Urinary bladder (tissue), 4 donors: Measurements from ENCODE around the gene PTPDC1. TPM values are rescaled to one million over a fixed set of nuclear protein-coding genes. Genes with fewer than 3 reads are reported as not detected.
"Not testable (repeated sequence)": the region's sequence is repeated elsewhere in the genome, so short reads cannot be mapped to it uniquely, and the experiment has no call there.

Source experiments
- DNase-seq: peaks from one replicate; pipeline ENCODE4 v3.0.0-alpha.2; 2015; ENCODE audit errors: extremely low spot score
- H3K27ac ChIP-seq: one replicate; pipeline ENCODE4 v1.5.1; 2013; ENCODE audit warnings: low read depth, mild to moderate bottlenecking, moderate library complexity
- H3K36me3 ChIP-seq: one replicate; pipeline ENCODE4 v1.6.1; 2013; ENCODE audit warnings: mild to moderate bottlenecking, moderate library complexity; ENCODE audit not compliant: insufficient read depth
- H3K4me1 ChIP-seq: one replicate; pipeline ENCODE4 v1.6.1; 2013; ENCODE audit warnings: mild to moderate bottlenecking, moderate library complexity; ENCODE audit not compliant: insufficient read depth
- H3K4me3 ChIP-seq: one replicate; pipeline ENCODE4 v1.5.1; 2013; ENCODE audit warnings: low read depth, low read length
- WGBS: extraction: QIAGEN DNeasy Blood & Tissue Kit; methylation state at CpG from one replicate; pipeline ENCODE4 v1.1.7; 2013; 5-methylcytosine and 5-hydroxymethylcytosine counted together
- polyA plus RNA-seq: library from polyadenylated mRNA; stranded (reverse); fragments of 200-250 nt; gene quantifications from one replicate; pipeline ENCODE4 v1.2.3, GENCODE V29; 2013
- total RNA-seq: library from RNA; depleted of rRNA; stranded (reverse); fragments of >200 nt; gene quantifications from one replicate; pipeline ENCODE4 v1.2.3, GENCODE V29; 2014
- donor health status: healthy with polysubstance abuse.
- donor health status: healthy.

Gene PTPDC1
- total and polyA plus RNA-seq, 2 donors: 3.5 to 25.1 TPM

DNA sequence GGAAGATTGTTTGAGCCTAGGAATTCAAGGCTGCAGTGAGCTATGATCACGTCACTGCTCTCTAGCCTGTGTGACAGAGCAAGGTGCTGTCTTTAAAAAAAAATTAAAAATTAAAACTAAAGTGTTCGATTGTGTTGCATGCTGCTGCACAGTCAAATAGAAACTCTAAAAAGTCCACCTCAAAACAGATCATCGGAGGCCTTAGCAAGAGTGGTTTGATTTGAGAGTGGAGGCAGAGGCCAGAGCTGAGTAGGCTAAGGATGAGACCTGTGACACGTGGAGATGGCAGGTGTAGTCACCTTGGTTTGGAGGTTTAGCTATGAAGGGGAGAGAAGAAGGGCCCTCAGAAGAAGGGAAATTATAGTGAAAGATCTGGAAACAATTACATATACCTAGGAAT is 2.8 kb upstream of the PTPDC1 start:
- Histone ChIP-seq H3K36me3 (no peaks in the 10 kb centered on the region), H3K4me1 (no peaks in the 10 kb centered on the region), H3K4me3 (no peak overlapping the region), H3K27ac (no peak overlapping the region)
- DNase-seq: no peak
- WGBS: 92% methylated on average over 4 of the region's 4 CpGs

DNA sequence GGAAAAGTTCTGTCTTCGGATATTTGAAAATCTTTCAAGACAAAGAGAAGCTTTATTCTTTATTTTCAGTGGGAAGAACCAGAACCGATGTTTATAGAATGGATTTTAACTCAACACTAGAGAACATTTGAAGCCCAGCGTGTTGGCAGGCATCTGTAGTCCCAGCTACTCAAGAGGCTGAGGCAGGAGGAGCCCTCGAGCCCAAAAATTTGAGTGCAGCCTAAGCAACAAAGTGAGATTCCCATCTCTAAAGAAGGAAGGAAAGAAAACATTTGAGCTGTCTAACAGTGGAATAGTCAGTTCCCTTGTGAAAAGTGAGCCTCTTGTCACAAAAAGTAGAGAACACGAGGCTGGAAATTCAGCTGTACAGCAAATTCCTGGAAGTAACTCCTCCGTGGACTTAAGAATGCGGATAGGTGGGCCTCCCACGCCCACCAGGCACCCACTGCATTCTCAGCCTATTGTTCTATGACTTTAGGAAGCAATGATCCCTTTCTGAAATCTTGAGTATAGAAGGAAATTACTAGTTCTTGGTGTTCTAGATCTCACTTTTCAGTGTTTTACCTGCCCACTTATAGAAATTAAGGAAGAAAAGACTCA is 2.3 kb upstream of the PTPDC1 start:
- H3K27ac ChIP-seq: no peak overlapping the region
- H3K36me3 ChIP-seq: no peaks in the 10 kb centered on the region
- no peak overlapping the region for H3K4me3 ChIP-seq
- H3K4me1 ChIP-seq: no peaks in the 10 kb centered on the region
- 84% methylated on average over 8 of the region's 8 CpGs for WGBS
- no peak for DNase-seq

GRCh38 chr9:94082553-94082952 is 1.7 kb upstream of the PTPDC1 start:
- no peaks in the 10 kb centered on the region for H3K4me1 ChIP-seq
- no peak overlapping the region for H3K4me3 ChIP-seq
- no peak for DNase-seq
- 81% methylated on average over 3 of the region's 3 CpGs for WGBS
- H3K27ac ChIP-seq: no peak overlapping the region
- no peaks in the 10 kb centered on the region for H3K36me3 ChIP-seq

DNA sequence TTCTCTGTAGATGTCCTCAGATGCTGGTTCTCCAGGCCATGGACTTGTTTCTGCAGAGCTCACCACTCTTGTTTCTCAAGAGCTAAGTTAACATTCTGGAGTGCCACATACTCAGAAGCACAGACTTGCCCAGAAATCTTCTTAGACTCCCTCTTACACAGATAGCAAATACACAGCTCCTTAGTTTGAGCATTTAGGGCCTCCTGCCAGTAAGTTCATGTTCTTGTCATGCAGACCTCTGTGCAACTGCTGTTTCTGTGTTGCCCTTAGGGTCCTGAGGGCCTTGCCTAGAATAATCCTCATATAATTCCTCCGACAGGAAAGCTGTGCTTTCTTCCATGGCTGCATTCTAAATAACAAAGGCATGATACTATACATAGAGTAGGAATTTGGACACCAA is 1.3 kb upstream of the PTPDC1 start:
- 76% methylated on average over 1 of the region's 1 CpG for WGBS
- no peaks in the 10 kb centered on the region for H3K4me1 ChIP-seq
- DNase-seq: no peak
- H3K36me3 ChIP-seq: no peaks in the 10 kb centered on the region
- no peak overlapping the region for H3K27ac ChIP-seq
- H3K4me3 ChIP-seq: no peak overlapping the region

DNA sequence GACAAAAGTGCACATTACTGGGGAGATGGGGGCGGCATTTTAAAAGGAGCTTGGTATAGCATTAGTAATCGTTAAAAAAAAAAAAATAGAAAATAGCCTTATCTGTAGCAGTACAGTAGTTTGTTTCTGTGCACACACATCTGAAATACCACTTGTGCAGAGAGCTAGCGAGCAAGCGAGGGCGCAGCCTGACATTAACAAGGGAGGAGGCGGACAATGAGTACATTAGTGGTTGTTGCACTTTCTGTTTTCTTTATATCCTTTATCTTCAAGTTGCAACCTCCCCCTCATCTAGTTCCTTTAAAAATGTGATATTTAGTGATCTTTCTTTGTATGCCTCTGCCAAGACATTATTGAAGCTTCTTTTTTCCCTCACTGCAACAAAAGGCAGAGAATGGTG is 880 bp upstream of the PTPDC1 start:
- H3K36me3 ChIP-seq: no peaks in the 10 kb centered on the region
- WGBS: 73% methylated on average over 6 of the region's 6 CpGs
- no peak for DNase-seq
- H3K27ac ChIP-seq: no peak overlapping the region
- no peaks in the 10 kb centered on the region for H3K4me1 ChIP-seq
- no peak overlapping the region for H3K4me3 ChIP-seq

DNA sequence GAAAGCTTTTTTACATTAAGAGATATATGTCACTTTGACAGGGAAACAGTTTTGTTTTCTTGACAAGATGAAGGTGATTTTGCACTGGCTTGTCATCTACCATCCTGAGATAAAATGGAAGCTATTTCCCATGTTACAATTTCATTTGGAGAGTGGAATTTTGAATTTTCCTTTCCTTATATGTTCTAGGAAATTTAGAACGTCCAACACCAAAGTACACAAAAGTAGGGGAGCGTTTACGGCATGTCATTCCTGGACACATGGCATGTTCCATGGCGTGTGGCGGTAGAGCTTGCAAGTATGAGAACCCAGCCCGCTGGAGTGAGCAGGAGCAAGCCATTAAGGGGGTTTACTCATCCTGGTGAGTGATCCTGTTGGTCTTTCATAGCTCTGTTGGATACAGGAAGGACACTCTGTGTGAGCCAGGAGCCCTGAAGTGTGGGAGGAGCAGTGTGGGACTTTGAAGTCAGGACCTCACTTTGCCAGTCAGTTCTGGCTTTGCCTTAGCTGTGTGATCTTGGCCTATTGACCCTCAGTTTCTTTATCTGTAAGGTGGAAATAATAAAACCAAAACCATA is 887 bp downstream of the PTPDC1 start:
- Histone ChIP-seq H3K4me1 (no peaks in the 10 kb centered on the region), H3K27ac (no peak overlapping the region), H3K4me3 (no peak overlapping the region), H3K36me3 (no peaks in the 10 kb centered on the region)
- DNase-seq: no peak
- WGBS: 93% methylated on average over 6 of the region's 6 CpGs

- WGBS: 39% methylated on average over 3 of the region's 3 CpGs
- DNase-seq: no peak
- H3K36me3 ChIP-seq: no peaks in the 10 kb centered on the region
- no peak overlapping the region for H3K4me3 ChIP-seq
- no peaks in the 10 kb centered on the region for H3K4me1 ChIP-seq
- no peak overlapping the region for H3K27ac ChIP-seq
Observed at GRCh38 chr9:94086486-94087345, 2.5 kb downstream of the PTPDC1 start.

- H3K27ac ChIP-seq, H3K4me1 ChIP-seq, H3K4me3 ChIP-seq, DNase-seq, H3K36me3 ChIP-seq: not testable (repeated sequence)
- 87% methylated on average over 29 of the region's 33 CpGs for WGBS
Observed at GRCh38 chr9:94094219-94095145, 10.2 kb downstream of the PTPDC1 start.

GRCh38 chr9:94096819-94097577 is 12.7 kb downstream of the PTPDC1 start:
- Histone ChIP-seq H3K4me1 (no peaks in the 10 kb centered on the region), H3K36me3 (no peaks in the 10 kb centered on the region), H3K4me3 (no peak overlapping the region), H3K27ac (no peak overlapping the region)
- no peak for DNase-seq
- WGBS: 96% methylated on average over 9 of the region's 9 CpGs

DNA sequence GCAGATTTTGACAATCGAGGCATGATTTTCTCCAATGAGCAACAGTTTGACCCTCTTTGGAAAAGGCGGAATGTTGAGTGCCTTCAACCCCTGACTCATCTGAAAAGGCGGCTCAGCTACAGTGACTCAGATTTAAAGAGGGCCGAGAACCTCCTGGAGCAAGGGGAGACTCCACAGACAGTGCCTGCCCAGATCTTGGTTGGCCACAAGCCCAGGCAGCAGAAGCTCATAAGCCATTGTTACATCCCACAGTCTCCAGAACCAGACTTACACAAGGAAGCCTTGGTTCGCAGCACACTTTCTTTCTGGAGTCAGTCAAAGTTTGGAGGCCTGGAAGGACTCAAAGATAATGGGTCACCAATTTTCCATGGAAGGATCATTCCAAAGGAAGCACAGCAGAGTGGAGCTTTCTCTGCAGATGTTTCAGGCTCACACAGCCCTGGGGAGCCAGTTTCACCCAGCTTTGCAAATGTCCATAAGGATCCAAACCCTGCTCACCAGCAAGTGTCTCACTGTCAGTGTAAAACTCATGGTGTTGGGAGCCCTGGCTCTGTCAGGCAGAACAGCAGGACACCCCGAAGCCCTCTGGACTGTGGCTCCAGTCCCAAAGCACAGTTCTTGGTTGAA is 13.6 kb downstream of the PTPDC1 start:
- WGBS: 81% methylated on average over 6 of the region's 6 CpGs
- H3K27ac ChIP-seq: no peak overlapping the region
- no peak for DNase-seq
- H3K4me3 ChIP-seq: no peak overlapping the region
- H3K4me1 ChIP-seq: no peaks in the 10 kb centered on the region
- no peaks in the 10 kb centered on the region for H3K36me3 ChIP-seq

GRCh38 chr9:94100152-94100879 is 16.1 kb downstream of the PTPDC1 start:
- no peak for DNase-seq
- WGBS: 92% methylated on average over 2 of the region's 2 CpGs
- Histone ChIP-seq H3K4me3 (no peak overlapping the region), H3K4me1 (no peaks in the 10 kb centered on the region), H3K36me3 (peaks cover 2% of the 10 kb centered on the region), H3K27ac (no peak overlapping the region)
